Natural killer cell (primary cell): ENCODE data around the gene GRIN2A. TPM values are rescaled to one million over a fixed set of nuclear protein-coding genes. Genes with fewer than 3 reads are reported as not detected.

Experiments used
- ATAC-seq, 3 donors: fragments of 150-1000 bp in 2 of 3; fragments of 200-7000 bp in 1 of 3; cut with Tn5 transposase; 1 replicate in 1 of 3; 2 replicates in 2 of 3; pipeline ENCODE4 v1.10.0; 2021; ENCODE audit warnings: mild to moderate bottlenecking in 2 of 3, moderate library complexity in 2 of 3
- DNase-seq, 2 donors: peaks; one replicate each; pipeline versions ENCODE4 v3.0.0 to v3.0.0-alpha.2; 2013 to 2021; ENCODE audit warnings: mixed read lengths in 1 of 2
- H3K27ac ChIP-seq: one replicate; pipeline ENCODE4 v1.5.1; 2013; ENCODE audit warnings: mild to moderate bottlenecking, low read length
- H3K27me3 ChIP-seq: one replicate; pipeline ENCODE4 v1.6.1; 2013; ENCODE audit warnings: low read length; ENCODE audit not compliant: control insufficient read depth, insufficient read depth
- H3K36me3 ChIP-seq: one replicate; pipeline ENCODE4 v1.6.1; 2013; ENCODE audit warnings: low read length; ENCODE audit not compliant: control insufficient read depth, insufficient read depth
- H3K4me1 ChIP-seq: one replicate; pipeline ENCODE4 v1.6.1; 2013; ENCODE audit warnings: low read length; ENCODE audit not compliant: control insufficient read depth, insufficient read depth
- H3K4me3 ChIP-seq: one replicate; pipeline ENCODE4 v1.5.1; 2013; ENCODE audit warnings: low read length
- H3K9me3 ChIP-seq: one replicate; pipeline ENCODE4 v1.6.1; 2013; ENCODE audit warnings: low read length; ENCODE audit not compliant: control insufficient read depth, insufficient read depth
- H3K27ac Mint-ChIP-seq, 2 donors: one replicate each; pipeline ENCODE4 v1.8.0; 2022; ENCODE audit warnings: mild to moderate bottlenecking in 2 of 2, mixed read lengths in 2 of 2, moderate library complexity in 1 of 2
- H3K27me3 Mint-ChIP-seq, 2 donors: one replicate each; pipeline ENCODE4 v1.8.0; 2022; ENCODE audit warnings: low read depth in 2 of 2, mixed read lengths in 2 of 2
- H3K36me3 Mint-ChIP-seq: one replicate; pipeline ENCODE4 v1.8.0; 2022; ENCODE audit warnings: mixed read lengths
- H3K4me1 Mint-ChIP-seq, 2 donors: one replicate each; pipeline ENCODE4 v1.8.0; 2022; ENCODE audit warnings: mixed read lengths in 2 of 2
- H3K4me3 Mint-ChIP-seq: one replicate; pipeline ENCODE4 v1.8.0; 2022; ENCODE audit warnings: mild to moderate bottlenecking, moderate library complexity, mixed read lengths
- H3K9me3 Mint-ChIP-seq, 2 donors: one replicate each; pipeline ENCODE4 v1.8.0; 2022; ENCODE audit warnings: mixed read lengths in 2 of 2
- WGBS: methylation state at CpG from one replicate; pipeline ENCODE4 v1.1.7; 2013; ENCODE audit warnings: missing lambda C conversion rate; ENCODE audit not compliant: insufficient coverage; 5-methylcytosine and 5-hydroxymethylcytosine counted together
- intact Hi-C: fragments of 100-400 bp; cut with micrococcal nuclease; formaldehyde crosslinking; loops from one replicate; pipeline ENCODE4 v1.14.2; 2022
- total RNA-seq, 4 donors: library from RNA; stranded (reverse); fragments of 120-200 nt in 1 of 4; gene quantifications; one replicate each; pipeline versions ENCODE4 v1.2.3 to v1.2.4, GENCODE V29; 2013 to 2022
- TF ChIP-seq, protein P1 (sequence below): fragments of 200-600 bp; IDR thresholded peaks from one replicate; pipeline ENCODE4 v1.8.0; 2022; ENCODE audit warnings: antibody characterized with exemption

The GRIN2A gene
- total RNA-seq, 3 donors from 2014 or later (not counting 1 experiment from before 2014, with no cell fraction given): not detected

DNA sequence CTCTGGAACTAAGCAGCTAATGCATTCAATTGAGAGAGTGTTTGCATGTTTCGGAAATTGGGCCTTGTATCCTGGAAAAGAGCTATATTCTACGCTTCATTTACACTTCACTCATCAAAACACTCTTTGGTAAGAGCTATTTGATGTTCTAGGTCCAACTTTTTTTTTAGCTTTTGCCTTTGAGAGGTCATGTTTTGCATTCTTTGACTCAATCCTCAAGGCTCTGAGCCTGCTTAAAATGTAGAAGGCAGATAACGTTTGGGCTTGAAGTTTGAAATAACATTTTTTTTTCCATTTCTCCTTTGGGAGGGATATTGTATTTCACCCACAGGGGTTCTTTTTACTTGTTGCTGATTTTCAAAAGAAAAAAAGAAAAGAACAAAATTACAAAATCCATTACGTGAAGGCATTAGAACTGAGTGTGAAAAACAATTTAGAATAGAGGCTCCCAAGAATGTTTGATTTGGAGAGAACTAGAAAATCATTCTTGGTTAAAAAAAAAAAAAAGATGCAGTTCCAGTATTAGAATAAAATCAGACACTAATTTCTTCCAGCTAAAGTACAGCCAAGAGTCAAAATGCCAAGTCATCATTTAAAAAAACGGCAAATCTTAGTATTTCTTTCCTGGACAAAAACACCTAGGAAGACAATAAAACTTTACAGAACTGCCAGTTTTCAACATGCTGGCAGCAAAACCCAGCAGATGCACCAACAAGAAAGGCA, 268.5 kb downstream of the GRIN2A start:
- ATAC-seq: no peak
- 78% methylated on average over 2 of the region's 5 CpGs for WGBS

DNA sequence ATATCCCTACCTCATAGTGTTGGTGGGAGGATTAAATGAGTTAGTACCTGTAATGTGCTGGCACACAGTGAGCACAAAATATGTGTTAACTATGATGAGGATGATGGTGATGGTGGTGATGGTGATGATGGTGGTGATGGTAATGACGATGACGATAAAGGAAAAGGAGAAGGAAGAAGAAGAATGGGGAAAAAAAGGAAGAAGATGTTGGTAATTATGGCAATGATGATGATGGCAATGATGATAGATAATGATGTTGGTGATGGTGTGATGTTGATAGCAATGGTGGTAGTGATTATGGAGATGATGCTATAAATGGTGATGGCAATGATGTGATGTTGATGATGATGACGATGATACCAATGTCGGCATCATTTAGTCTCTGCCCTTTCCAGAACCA, 270.2 kb downstream of the GRIN2A start:
- no peak for ATAC-seq
- intact Hi-C loops: no loop called here
- no peaks in the 10 kb centered on the region for H3K4me1 Mint-ChIP-seq
- TF ChIP-seq, protein P1, sequence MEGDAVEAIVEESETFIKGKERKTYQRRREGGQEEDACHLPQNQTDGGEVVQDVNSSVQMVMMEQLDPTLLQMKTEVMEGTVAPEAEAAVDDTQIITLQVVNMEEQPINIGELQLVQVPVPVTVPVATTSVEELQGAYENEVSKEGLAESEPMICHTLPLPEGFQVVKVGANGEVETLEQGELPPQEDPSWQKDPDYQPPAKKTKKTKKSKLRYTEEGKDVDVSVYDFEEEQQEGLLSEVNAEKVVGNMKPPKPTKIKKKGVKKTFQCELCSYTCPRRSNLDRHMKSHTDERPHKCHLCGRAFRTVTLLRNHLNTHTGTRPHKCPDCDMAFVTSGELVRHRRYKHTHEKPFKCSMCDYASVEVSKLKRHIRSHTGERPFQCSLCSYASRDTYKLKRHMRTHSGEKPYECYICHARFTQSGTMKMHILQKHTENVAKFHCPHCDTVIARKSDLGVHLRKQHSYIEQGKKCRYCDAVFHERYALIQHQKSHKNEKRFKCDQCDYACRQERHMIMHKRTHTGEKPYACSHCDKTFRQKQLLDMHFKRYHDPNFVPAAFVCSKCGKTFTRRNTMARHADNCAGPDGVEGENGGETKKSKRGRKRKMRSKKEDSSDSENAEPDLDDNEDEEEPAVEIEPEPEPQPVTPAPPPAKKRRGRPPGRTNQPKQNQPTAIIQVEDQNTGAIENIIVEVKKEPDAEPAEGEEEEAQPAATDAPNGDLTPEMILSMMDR: no peak
- DNase-seq: no peak
- no peak overlapping the region for H3K27ac ChIP-seq
- peaks cover 0 to 4% of the 10 kb centered on the region in 2 donors for H3K9me3 Mint-ChIP-seq
- H3K27me3 Mint-ChIP-seq: no peaks in the 10 kb centered on the region
- H3K9me3 ChIP-seq: no peaks in the 10 kb centered on the region
- no peak overlapping the region for H3K27ac Mint-ChIP-seq
- no peaks in the 10 kb centered on the region for H3K36me3 ChIP-seq
- WGBS: 97% methylated on average over 4 of the region's 4 CpGs
- no peak overlapping the region for H3K4me3 Mint-ChIP-seq
- no peak overlapping the region for H3K4me3 ChIP-seq
- H3K36me3 Mint-ChIP-seq: no peaks in the 10 kb centered on the region
- no peaks in the 10 kb centered on the region for H3K27me3 ChIP-seq
- H3K4me1 ChIP-seq: no peaks in the 10 kb centered on the region

More for the DNA sequence above, 268.5 kb downstream of the GRIN2A start:
- TF ChIP-seq, protein P1: no peak
- H3K9me3 Mint-ChIP-seq: peaks cover 0 to 4% of the 10 kb centered on the region in 2 donors
- Histone ChIP-seq H3K27ac (no peak overlapping the region), H3K9me3 (no peaks in the 10 kb centered on the region), H3K36me3 (no peaks in the 10 kb centered on the region), H3K4me3 (no peak overlapping the region), H3K27me3 (no peaks in the 10 kb centered on the region), H3K4me1 (no peaks in the 10 kb centered on the region)
- no peaks in the 10 kb centered on the region for H3K27me3 Mint-ChIP-seq
- no peak for DNase-seq
- intact Hi-C loops: no loop called here
- no peaks in the 10 kb centered on the region for H3K4me1 Mint-ChIP-seq
- H3K4me3 Mint-ChIP-seq: no peak overlapping the region
- no peak overlapping the region for H3K27ac Mint-ChIP-seq
- no peaks in the 10 kb centered on the region for H3K36me3 Mint-ChIP-seq

DNA sequence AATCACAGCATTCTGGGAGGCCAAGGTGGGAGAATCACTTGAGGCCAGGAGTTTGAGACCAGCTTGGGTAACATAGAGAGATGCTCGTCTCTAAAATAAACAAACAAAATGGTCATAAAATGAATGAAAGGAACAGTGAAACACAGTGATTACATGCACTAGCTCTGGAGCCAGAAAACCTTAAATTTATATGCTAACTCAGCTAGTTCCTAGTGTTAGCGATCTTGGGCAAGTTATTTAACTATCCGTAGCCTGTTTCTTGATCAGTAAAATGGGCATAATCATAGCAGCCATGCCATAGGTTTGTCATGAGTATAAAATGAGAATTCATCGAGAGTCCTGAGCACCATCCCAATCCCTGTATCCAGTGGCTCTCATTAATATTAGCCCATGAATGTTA, 271.0 kb downstream of the GRIN2A start:
- no peaks in the 10 kb centered on the region for H3K4me1 ChIP-seq
- Mint-ChIP-seq H3K27ac (no peak overlapping the region), H3K9me3 (peaks cover 0 to 4% of the 10 kb centered on the region in 2 donors), H3K4me3 (no peak overlapping the region), H3K27me3 (no peaks in the 10 kb centered on the region), H3K36me3 (no peaks in the 10 kb centered on the region), H3K4me1 (no peaks in the 10 kb centered on the region)
- no peaks in the 10 kb centered on the region for H3K27me3 ChIP-seq
- 83% methylated on average over 4 of the region's 4 CpGs for WGBS
- no peak for DNase-seq
- H3K36me3 ChIP-seq: no peaks in the 10 kb centered on the region
- H3K9me3 ChIP-seq: no peaks in the 10 kb centered on the region
- no peak for ATAC-seq
- no peak overlapping the region for H3K27ac ChIP-seq
- no peak overlapping the region for H3K4me3 ChIP-seq
- TF ChIP-seq, protein P1: no peak
- intact Hi-C loops: no loop called here
